Loucy (cell line): ENCODE data around the gene CYP4B1.

Experiments used
- H2AFZ ChIP-seq: fragments of 200-600 bp; sonication (generic); 2 replicates; pipeline ENCODE4 v1.6.0; 2016; ENCODE audit warnings: antibody characterized with exemption, mild to moderate bottlenecking, low read length, moderate library complexity
- H3F3A ChIP-seq: fragments of 200-600 bp; 2 replicates; pipeline ENCODE4 v1.6.0; 2016; ENCODE audit warnings: antibody characterized with exemption, low read depth, mild to moderate bottlenecking
- H3K27me3 ChIP-seq: fragments of 200-600 bp; sonication (generic); 2 replicates; pipeline ENCODE4 v1.6.1; 2014; ENCODE audit warnings: low read length, mild to moderate bottlenecking; ENCODE audit not compliant: insufficient read depth, poor library complexity, severe bottlenecking
- H3K36me3 ChIP-seq: fragments of 200-600 bp; sonication (generic); 2 replicates; pipeline ENCODE4 v1.6.1; 2016; ENCODE audit warnings: low read length; ENCODE audit not compliant: insufficient read depth
- H3K4me1 ChIP-seq: fragments of 200-600 bp; sonication (generic); 2 replicates; pipeline ENCODE4 v1.5.1; 2014; ENCODE audit warnings: low read length, mild to moderate bottlenecking; ENCODE audit not compliant: insufficient read depth, poor library complexity, severe bottlenecking
- H3K4me2 ChIP-seq: fragments of 200-600 bp; sonication (generic); 2 replicates; pipeline ENCODE4 v1.6.0; 2014; ENCODE audit warnings: antibody characterized with exemption, low read length, low read depth, mild to moderate bottlenecking; ENCODE audit not compliant: poor library complexity, severe bottlenecking
- H3K4me3 ChIP-seq: fragments of 200-600 bp; sonication (generic); 2 replicates; pipeline ENCODE4 v1.5.1; 2014; ENCODE audit warnings: low read length, mild to moderate bottlenecking, mixed read lengths; ENCODE audit not compliant: poor library complexity, severe bottlenecking
- H3K79me2 ChIP-seq: fragments of 200-600 bp; sonication (generic); 2 replicates; pipeline ENCODE4 v1.6.1; 2014; ENCODE audit warnings: low read length; ENCODE audit not compliant: insufficient read depth
- H3K9ac ChIP-seq: fragments of 200-600 bp; sonication (generic); 2 replicates; pipeline ENCODE4 v1.6.0; 2014; ENCODE audit warnings: mild to moderate bottlenecking, low read depth, low read length, moderate library complexity; ENCODE audit not compliant: poor library complexity, severe bottlenecking
- H3K9me2 ChIP-seq: fragments of 200-600 bp; sonication (generic); replicated peaks from 2 replicates; pipeline ENCODE4 v1.6.1; 2016; ENCODE audit warnings: low read depth, low read length, mixed read lengths
- H3K9me3 ChIP-seq: fragments of 200-600 bp; sonication (generic); 2 replicates; pipeline ENCODE4 v1.6.1; 2014; ENCODE audit warnings: mild to moderate bottlenecking, antibody characterized with exemption, low read length, low read depth; ENCODE audit not compliant: insufficient read depth
- H4K20me1 ChIP-seq: fragments of 200-600 bp; sonication (generic); 2 replicates; pipeline ENCODE4 v1.6.0; 2014; ENCODE audit warnings: antibody characterized with exemption, low read length, mild to moderate bottlenecking; ENCODE audit not compliant: insufficient read depth, poor library complexity, severe bottlenecking
- CTCF ChIP-seq: fragments of 200-600 bp; sonication (generic); conservative IDR thresholded peaks from 2 replicates; pipeline ENCODE4 v1.5.1; 2014; ENCODE audit warnings: mild to moderate bottlenecking, antibody characterized with exemption, low read length
- EZH2phosphoT487 ChIP-seq: fragments of 200-600 bp; IDR thresholded peaks from 2 replicates; pipeline ENCODE4 v1.6.1; 2018; ENCODE audit warnings: antibody characterized with exemption, mild to moderate bottlenecking, moderate library complexity, borderline replicate concordance

Gene CYP4B1

GRCh38 chr1:46769028-46769740 is 29.7 kb upstream of the CYP4B1 start:
- Histone ChIP-seq H3K9me2 (no peaks in the 10 kb centered on the region), H2AFZ (no peak overlapping the region), H3K27me3 (no peaks in the 10 kb centered on the region), H3K9me3 (peaks cover 21% of the 10 kb centered on the region; the same call in 1 of the 2 replicates), H3K79me2 (no peaks in the 10 kb centered on the region), H3K4me3 (no peak overlapping the region), H3K36me3 (no peaks in the 10 kb centered on the region), H3K4me1 (no peaks in the 10 kb centered on the region), H3F3A (no peaks in the 10 kb centered on the region), H3K4me2 (no peak overlapping the region), H3K9ac (no peak overlapping the region), H4K20me1 (no peaks in the 10 kb centered on the region)
- TF ChIP-seq EZH2phosphoT487 (no peak), CTCF (no peak)

- Histone ChIP-seq H3K9me3 (peaks cover 21% of the 10 kb centered on the region; the same call in 1 of the 2 replicates), H3K9ac (no peak overlapping the region), H3K36me3 (no peaks in the 10 kb centered on the region)
These were observed 28.3 kb upstream of the CYP4B1 start for GRCh38 chr1:46770541-46770940.

GRCh38 chr1:46772571-46772970 is 26.3 kb upstream of the CYP4B1 start:
- H3K4me2 ChIP-seq: no peak overlapping the region
- TF ChIP-seq EZH2phosphoT487: no peak
- TF ChIP-seq CTCF: no peak

More at GRCh38 chr1:46770541-46770940, 28.3 kb upstream of the CYP4B1 start:
- Histone ChIP-seq H2AFZ (no peak overlapping the region), H3K9me2 (no peaks in the 10 kb centered on the region), H3K79me2 (no peaks in the 10 kb centered on the region), H3K4me1 (no peaks in the 10 kb centered on the region), H3K27me3 (no peaks in the 10 kb centered on the region), H3K4me2 (no peak overlapping the region), H3K4me3 (no peak overlapping the region), H3F3A (no peaks in the 10 kb centered on the region), H4K20me1 (no peaks in the 10 kb centered on the region)
- TF ChIP-seq CTCF (no peak), EZH2phosphoT487 (no peak)

More at GRCh38 chr1:46772571-46772970, 26.3 kb upstream of the CYP4B1 start:
- no peaks in the 10 kb centered on the region for H3K4me1 ChIP-seq
- H3K36me3 ChIP-seq: no peaks in the 10 kb centered on the region
- no peaks in the 10 kb centered on the region for H3K79me2 ChIP-seq
- H2AFZ ChIP-seq: no peak overlapping the region
- no peaks in the 10 kb centered on the region for H4K20me1 ChIP-seq
- no peaks in the 10 kb centered on the region for H3K9me2 ChIP-seq
- H3K9ac ChIP-seq: no peak overlapping the region
- H3K27me3 ChIP-seq: no peaks in the 10 kb centered on the region
- H3K4me3 ChIP-seq: no peak overlapping the region
- H3K9me3 ChIP-seq: peaks cover 21% of the 10 kb centered on the region; the same call in 1 of the 2 replicates
- H3F3A ChIP-seq: no peaks in the 10 kb centered on the region
